Measurements from ENCODE around the gene FGF11. TPM values are rescaled to one million over a fixed set of nuclear protein-coding genes. Genes with fewer than 3 reads are reported as not detected.

The FGF11 gene
- total RNA-seq, 4 donors from 2014 or later, result 1.0 TPM; not detected in 3

- H3K36me3 ChIP-seq, result peaks cover 0 to 17% (median 0%) of the 10 kb centered on the region in 3 donors
- peaks cover 0 to 80% (median 15%) of the 10 kb centered on the region in 4 donors for H3K4me1 ChIP-seq
- H3K27me3 ChIP-seq, result no peaks in the 10 kb centered on the region
- H3K4me3 ChIP-seq, result no peak overlapping the region
- no peaks in the 10 kb centered on the region for H3K9me3 ChIP-seq
- H3K27ac ChIP-seq, result peak overlapping the region in 2 of 4 donors; percentile 36 to 60
- no peak for DNase-seq
- TF ChIP-seq CTCF (IDR thresholded peaks at IDR 0.05) (no peak), POLR2A (IDR thresholded peaks at IDR 0.05) (no peak)
Measured at GRCh38 chr17:7491583-7491982, 52.3 kb downstream of the FGF11 start.

- Histone ChIP-seq H3K36me3 (peaks cover 0 to 41% (median 0%) of the 10 kb centered on the region in 3 donors), H3K27me3 (no peaks in the 10 kb centered on the region), H3K9me3 (no peaks in the 10 kb centered on the region), H3K27ac (no peak overlapping the region), H3K4me3 (no peak overlapping the region), H3K4me1 (peaks cover 0 to 56% (median 9%) of the 10 kb centered on the region in 4 donors)
- TF ChIP-seq POLR2A (IDR thresholded peaks at IDR 0.05) (no peak), CTCF (IDR thresholded peaks at IDR 0.05) (no peak)
- DNase-seq, result no peak
Measured at GRCh38 chr17:7493941-7494340, 54.6 kb downstream of the FGF11 start.

Other genes with a start within 250 kb of the FGF11 start
- gene DLG4, start 219.7 kb upstream of the FGF11 start, total RNA-seq, result 10 to 100 TPM in 2 of 4 donors, 1 to 10 TPM in 2; 2.6 to 15.7 (median 9.4) TPM
- 1,000 to 10,000 TPM; 1,292 to 4,167 (median 1,553) TPM for gene ACADVL, start 219.6 kb upstream of the FGF11 start, total RNA-seq
- 10 to 100 TPM; 42.1 to 61.9 (median 50.1) TPM for gene DVL2, start 205.0 kb upstream of the FGF11 start, total RNA-seq
- 10 to 100 TPM; 22.2 to 38.8 (median 35.1) TPM for gene PHF23, start 200.1 kb upstream of the FGF11 start, total RNA-seq
- 100 to 1,000 TPM; 288 to 521 (median 367) TPM for gene GABARAP, start 197.1 kb upstream of the FGF11 start, total RNA-seq
- gene CTDNEP1, start 187.8 kb upstream of the FGF11 start, total RNA-seq, result 10 to 100 TPM; 55.3 to 86.9 (median 76.4) TPM
- gene ELP5, start 187.3 kb upstream of the FGF11 start, total RNA-seq, result 10 to 100 TPM; 15.1 to 75.1 (median 29.0) TPM
- 1,000 to 10,000 TPM in 1 of 4 donors, 100 to 1,000 TPM in 2, 10 to 100 TPM in 1; 80.0 to 1,052 (median 864) TPM for gene CLDN7, start 177.0 kb upstream of the FGF11 start, total RNA-seq
- 1 to 10 TPM in 3 of 4 donors, not detected in 1; 1.1 to 7.6 (median 4.8) TPM for gene SLC2A4, start 157.8 kb upstream of the FGF11 start, total RNA-seq
- 10 to 100 TPM; 20.7 to 70.0 (median 24.6) TPM for gene YBX2, start 144.9 kb upstream of the FGF11 start, total RNA-seq
- 100 to 1,000 TPM in 3 of 4 donors, 10 to 100 TPM in 1; 94.4 to 128 (median 120) TPM for gene EIF5A, start 131.9 kb upstream of the FGF11 start, total RNA-seq
- 100 to 1,000 TPM in 1 of 4 donors, 10 to 100 TPM in 3; 93.2 to 148 (median 94.2) TPM for gene GPS2, start 124.2 kb upstream of the FGF11 start, total RNA-seq
- gene NEURL4, start 110.2 kb upstream of the FGF11 start, total RNA-seq, result 10 to 100 TPM; 23.3 to 69.0 (median 53.9) TPM
- gene ACAP1, start 103.0 kb upstream of the FGF11 start, total RNA-seq, result 100 to 1,000 TPM in 1 of 4 donors, 10 to 100 TPM in 3; 15.6 to 696 (median 24.0) TPM
- 1 to 10 TPM; 2.5 to 8.9 (median 7.1) TPM for gene KCTD11, start 87.3 kb upstream of the FGF11 start, total RNA-seq
- not detected for gene TMEM95, start 84.4 kb upstream of the FGF11 start, total RNA-seq
- gene TNK1, start 58.4 kb upstream of the FGF11 start, total RNA-seq, result 10 to 100 TPM; 19.8 to 54.4 (median 44.4) TPM
- gene PLSCR3, start 45.0 kb upstream of the FGF11 start, total RNA-seq, result 10 to 100 TPM; 10.7 to 38.8 (median 21.9) TPM
- 100 to 1,000 TPM in 2 of 4 donors, 10 to 100 TPM in 2; 37.1 to 334 (median 126) TPM for gene TMEM256, start 35.4 kb upstream of the FGF11 start, total RNA-seq
- gene NLGN2, start 31.7 kb upstream of the FGF11 start, total RNA-seq, result 1 to 10 TPM in 3 of 4 donors, under 1 TPM in 1; 0.88 to 9.9 (median 5.8) TPM
- gene SPEM1, start 19.2 kb upstream of the FGF11 start, total RNA-seq, result not detected
- not detected for gene SPEM2, start 13.9 kb upstream of the FGF11 start, total RNA-seq
- gene SPEM3, start 10.7 kb upstream of the FGF11 start, total RNA-seq, result not detected
- gene TMEM102, start 4.1 kb upstream of the FGF11 start, total RNA-seq, result 10 to 100 TPM in 3 of 4 donors, 1 to 10 TPM in 1; 4.1 to 21.7 (median 17.0) TPM
- gene CHRNB1, start 5.5 kb downstream of the FGF11 start, total RNA-seq, result 1 to 10 TPM; 4.0 to 9.1 (median 5.8) TPM
- gene ZBTB4, start 40.1 kb downstream of the FGF11 start, total RNA-seq, result 10 to 100 TPM; 15.1 to 27.3 (median 24.5) TPM
- not detected for gene SLC35G6, start 41.9 kb downstream of the FGF11 start, total RNA-seq
- 100 to 1,000 TPM in 3 of 4 donors, 10 to 100 TPM in 1; 94.6 to 204 (median 157) TPM for gene POLR2A, start 44.9 kb downstream of the FGF11 start, total RNA-seq
- 10 to 100 TPM in 3 of 4 donors, 1 to 10 TPM in 1; 7.6 to 58.6 (median 15.2) TPM for gene TNFSF12, start 109.5 kb downstream of the FGF11 start, total RNA-seq
- 10 to 100 TPM in 3 of 4 donors, 1 to 10 TPM in 1; 5.0 to 54.4 (median 38.7) TPM for gene TNFSF13, start 119.2 kb downstream of the FGF11 start, total RNA-seq
- gene SENP3, start 122.4 kb downstream of the FGF11 start, total RNA-seq, result 10 to 100 TPM; 31.4 to 47.7 (median 43.7) TPM
- 100 to 1,000 TPM in 3 of 4 donors, 10 to 100 TPM in 1; 42.1 to 149 (median 124) TPM for gene CD68, start 140.1 kb downstream of the FGF11 start, total RNA-seq
- 100 to 1,000 TPM in 3 of 4 donors, 10 to 100 TPM in 1; 37.1 to 236 (median 125) TPM for gene MPDU1, start 144.3 kb downstream of the FGF11 start, total RNA-seq
- gene SOX15, start 150.6 kb downstream of the FGF11 start, total RNA-seq, result 1 to 10 TPM in 3 of 4 donors, not detected in 1; 1.9 to 2.7 (median 2.4) TPM
- gene FXR2, start 175.4 kb downstream of the FGF11 start, total RNA-seq, result 10 to 100 TPM; 28.8 to 38.1 (median 30.4) TPM
- gene SAT2, start 188.3 kb downstream of the FGF11 start, total RNA-seq, result 100 to 1,000 TPM; 144 to 303 (median 229) TPM
- gene SHBG, start 190.6 kb downstream of the FGF11 start, total RNA-seq, result 10 to 100 TPM in 2 of 4 donors, 1 to 10 TPM in 2; 2.1 to 38.0 (median 16.3) TPM
- gene ATP1B2, start 211.4 kb downstream of the FGF11 start, total RNA-seq, result under 1 TPM in 1 of 4 donors, not detected in 3; 0.47 TPM
- 10 to 100 TPM; 19.6 to 27.7 (median 25.1) TPM for gene TP53, start 248.0 kb downstream of the FGF11 start, total RNA-seq
- 1 to 10 TPM; 4.6 to 9.3 (median 6.2) TPM for gene WRAP53, start 249.0 kb downstream of the FGF11 start, total RNA-seq